ENCODE results near the gene IGSF5.

- no peak for TF ChIP-seq RAD21 (CRISPR knock-in tag; conservative IDR thresholded peaks at IDR 0.05 in 1 of 2, IDR thresholded peaks at IDR 0.05 in 1 of 2)
- no peak for TF ChIP-seq OTX1 (CRISPR knock-in tag; IDR thresholded peaks at IDR 0.05)
- no peak for TF ChIP-seq NCOA1 (IDR thresholded peaks at IDR 0.05; ENCODE audit: low read depth)
- no peak for TF ChIP-seq MAFK (IDR thresholded peaks at IDR 0.05; ENCODE audit: low read length)
- TF ChIP-seq SRF (CRISPR knock-in tag; IDR thresholded peaks at IDR 0.05), result no peak
- TF ChIP-seq HDGF (IDR thresholded peaks at IDR 0.05), result no peak
- TF ChIP-seq ATF3 (IDR thresholded peaks at IDR 0.05), result no peak
- no peak for TF ChIP-seq ATF3 (CRISPR knock-in tag; conservative IDR thresholded peaks at IDR 0.05)
These were observed 89.6 kb downstream of the IGSF5 start for GRCh38 chr21:39834543-39834942.
